ENCODE measurements around the gene SH2D3C. TPM values are rescaled to one million over a fixed set of nuclear protein-coding genes. Genes with fewer than 3 reads are reported as not detected.

Gene SH2D3C
- total and polyA plus RNA-seq, 9 of the 15 experiments (the other 6 are each of a cell fraction or from before 2014, with no cell fraction given): 0.03 to 1.2 (median 0.22) TPM; not detected in 1

DNA sequence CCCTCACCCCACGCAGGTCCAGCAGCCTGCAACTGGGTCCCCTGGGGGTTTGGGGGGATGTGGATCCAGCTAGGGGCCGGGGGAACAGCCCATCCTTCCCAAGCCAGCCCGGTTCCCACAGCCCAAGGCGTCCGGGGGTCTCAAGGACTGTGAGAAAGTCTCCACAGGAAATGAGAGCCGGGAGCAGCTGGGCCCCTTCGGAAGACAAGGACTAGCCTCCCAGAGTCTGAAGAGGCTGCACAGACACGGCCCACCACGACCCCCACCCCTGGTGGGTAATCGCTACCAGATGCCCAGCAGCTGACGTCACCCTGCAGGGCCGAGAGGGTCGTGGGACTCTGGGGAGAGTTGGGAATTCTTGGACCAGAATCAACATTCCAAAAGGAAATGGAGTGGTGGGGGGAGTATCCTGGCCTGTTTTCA, 10.5 kb downstream of the SH2D3C start:
- H3K36me3 ChIP-seq (ENCODE audit: control insufficient read depth, insufficient read depth, low read length): no peaks in the 10 kb centered on the region
- TF ChIP-seq ZFP36 (IDR thresholded peaks at IDR 0.05; ENCODE audit: low read depth, low read length, partially characterized antibody) (no peak), PHTF2 (CRISPR knock-in tag; IDR thresholded peaks at IDR 0.05) (no peak), HNRNPUL1 (IDR thresholded peaks at IDR 0.05; ENCODE audit: low read length) (no peak), SMARCA5 (IDR thresholded peaks at IDR 0.05) (no peak), IFI16 (CRISPR knock-in tag; IDR thresholded peaks at IDR 0.05) (no peak), ZNF780A (CRISPR knock-in tag; IDR thresholded peaks at IDR 0.05) (no peak)
- no peaks in the 10 kb centered on the region for H3K27me3 ChIP-seq (ENCODE audit: control insufficient read depth in 2 of 2, insufficient read depth in 2 of 2, low read length in 2 of 2)
- H3K4me1 ChIP-seq (replicated peaks in 1 of 2; ENCODE audit: control insufficient read depth in 2 of 2, insufficient read depth in 2 of 2, low read length in 2 of 2): peaks cover 19 to 33% of the 10 kb centered on the region in 2 experiments
- CTCF ChIA-PET (ENCODE audit: low intra/inter-chr PET ratio): no interaction called here
- no peak for FAIRE-seq
- H3K79me2 ChIP-seq (ENCODE audit: control insufficient read depth, insufficient read depth, low read length): no peaks in the 10 kb centered on the region
- intact Hi-C loops (cut with micrococcal nuclease) (no loop called here), in situ Hi-C loops (cut with MboI) (loop anchor here (25.0 kb wide), 1 partner anchor 594 kb away; the partner anchor contains the start of gene URM1)
- no peak overlapping the region for H2AFZ ChIP-seq (ENCODE audit: low read depth, low read length)
- no peak overlapping the region for H3K27ac ChIP-seq (ENCODE audit: extremely low read depth, low read depth, low read length)
- no TSS peak for BruUV-seq (replicated peaks)
- no peak overlapping the region for H3K4me3 ChIP-seq
- no peaks in the 10 kb centered on the region for H3K9me1 ChIP-seq (ENCODE audit: control insufficient read depth, insufficient read depth, low read length)
- POLR2A ChIA-PET: interaction anchor here (0.8 kb wide), 1 partner anchor 9 kb away, joined by 4 read pairs; no protein-coding TSS in a partner anchor
- 49% methylated on average over 11 of the region's 13 CpGs for WGBS (ENCODE audit: insufficient coverage, low coverage, missing lambda C conversion rate)
- H3K4me2 ChIP-seq (ENCODE audit: insufficient read depth, low read length): no peak overlapping the region
- no peaks in the 10 kb centered on the region for H4K20me1 ChIP-seq (replicated peaks; ENCODE audit: control insufficient read depth, insufficient read depth, low read length)
- peak overlapping the region in 1 of 2 experiments; percentile 51; a peak in 1 of 4 replicates for H3K9ac ChIP-seq (ENCODE audit: insufficient read depth in 1 of 2, low read depth in 2 of 2, low read length in 2 of 2)
- no peak for DNase-seq (ENCODE audit: extremely low read depth in 1 of 4, low spot score in 3 of 4)
- H3K9me3 ChIP-seq (replicated peaks; ENCODE audit: control insufficient read depth, insufficient read depth, low read depth, low read length): no peaks in the 10 kb centered on the region
- ATAC-seq: no peak

DNA sequence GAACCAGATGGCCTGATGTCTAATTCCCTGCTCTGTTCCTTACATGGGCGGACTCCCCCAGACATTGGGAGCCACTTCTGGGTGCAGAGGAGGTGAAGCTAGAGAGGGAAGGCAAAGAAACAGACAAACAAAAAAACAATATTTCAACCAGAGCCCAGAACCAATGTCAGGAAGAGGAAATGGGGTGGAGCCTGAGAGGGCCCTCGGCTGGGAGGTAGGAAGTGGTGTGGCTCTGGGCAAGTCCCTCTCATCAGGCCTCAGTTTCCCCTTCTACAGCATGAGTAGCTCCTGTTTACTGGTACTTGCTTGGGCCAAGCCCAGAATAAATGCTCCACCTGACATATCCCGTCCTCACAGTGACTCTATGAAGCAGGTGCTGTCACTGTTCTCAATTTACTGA, 11.1 kb downstream of the SH2D3C start:
- no TSS peak for BruUV-seq (replicated peaks)
- TF ChIP-seq KAT8 (IDR thresholded peaks at IDR 0.05; ENCODE audit: low read depth) (no peak), ZBTB9 (CRISPR knock-in tag; IDR thresholded peaks at IDR 0.05) (no peak), HOXB6 (CRISPR knock-in tag; IDR thresholded peaks at IDR 0.05; ENCODE audit: borderline replicate concordance) (no peak), ZNF79 (CRISPR knock-in tag; IDR thresholded peaks at IDR 0.05; ENCODE audit: low read depth) (no peak), HNRNPH1 (optimal IDR thresholded peaks at IDR 0.05; ENCODE audit: low read depth, low read length) (no peak), HNRNPL (IDR thresholded peaks at IDR 0.05; ENCODE audit: low read depth, low read length) (no peak), ZNF583 (CRISPR knock-in tag; IDR thresholded peaks at IDR 0.05) (no peak), ZFP30 (CRISPR knock-in tag; IDR thresholded peaks at IDR 0.05; ENCODE audit: borderline replicate concordance) (no peak)
- TF ChIP-seq, protein P1, sequence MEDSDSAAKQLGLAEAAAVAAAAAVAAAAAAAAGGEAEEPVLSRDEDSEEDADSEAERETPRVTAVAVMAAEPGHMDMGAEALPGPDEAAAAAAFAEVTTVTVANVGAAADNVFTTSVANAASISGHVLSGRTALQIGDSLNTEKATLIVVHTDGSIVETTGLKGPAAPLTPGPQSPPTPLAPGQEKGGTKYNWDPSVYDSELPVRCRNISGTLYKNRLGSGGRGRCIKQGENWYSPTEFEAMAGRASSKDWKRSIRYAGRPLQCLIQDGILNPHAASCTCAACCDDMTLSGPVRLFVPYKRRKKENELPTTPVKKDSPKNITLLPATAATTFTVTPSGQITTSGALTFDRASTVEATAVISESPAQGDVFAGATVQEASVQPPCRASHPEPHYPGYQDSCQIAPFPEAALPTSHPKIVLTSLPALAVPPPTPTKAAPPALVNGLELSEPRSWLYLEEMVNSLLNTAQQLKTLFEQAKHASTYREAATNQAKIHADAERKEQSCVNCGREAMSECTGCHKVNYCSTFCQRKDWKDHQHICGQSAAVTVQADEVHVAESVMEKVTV (CRISPR knock-in tag; IDR thresholded peaks at IDR 0.05): no peak

More for the DNA sequence above, 11.1 kb downstream of the SH2D3C start:
- peaks cover 3% of the 10 kb centered on the region for H3K9me1 ChIP-seq (ENCODE audit: control insufficient read depth, insufficient read depth, low read length)
- H3K4me3 ChIP-seq: no peak overlapping the region
- DNase-seq (ENCODE audit: extremely low read depth in 1 of 4, low spot score in 3 of 4): no peak
- no peak for ATAC-seq
- H3K79me2 ChIP-seq (ENCODE audit: control insufficient read depth, insufficient read depth, low read length): no peaks in the 10 kb centered on the region
- no peaks in the 10 kb centered on the region for H3K9me3 ChIP-seq (replicated peaks; ENCODE audit: control insufficient read depth, insufficient read depth, low read depth, low read length)
- in situ Hi-C loops (cut with MboI) (loop anchor here (25.0 kb wide), 1 partner anchor 595 kb away; the partner anchor contains the start of gene URM1), intact Hi-C loops (cut with micrococcal nuclease) (no loop called here)
- H3K4me1 ChIP-seq (replicated peaks in 1 of 2; ENCODE audit: control insufficient read depth in 2 of 2, insufficient read depth in 2 of 2, low read length in 2 of 2): peaks cover 23 to 36% of the 10 kb centered on the region in 2 experiments
- H3K36me3 ChIP-seq (ENCODE audit: control insufficient read depth, insufficient read depth, low read length): no peaks in the 10 kb centered on the region
- ChIA-PET CTCF (ENCODE audit: low intra/inter-chr PET ratio) (no interaction called here), POLR2A (interaction anchor here (0.6 to 1.0 kb wide), 5 partner anchors 9 to 118 kb away, joined by 3 to 4 read pairs (median 4); partner anchors contain the start of gene SH2D3C)
- H4K20me1 ChIP-seq (replicated peaks; ENCODE audit: control insufficient read depth, insufficient read depth, low read length): no peaks in the 10 kb centered on the region
- H3K9ac ChIP-seq (ENCODE audit: insufficient read depth in 1 of 2, low read depth in 2 of 2, low read length in 2 of 2): 0 out of 4 replicates have a peak overlapping the region, but pooled peaks of 1 of the 2 experiments have one; percentile 14
- H3K4me2 ChIP-seq (ENCODE audit: insufficient read depth, low read length): no peak overlapping the region
- H3K27ac ChIP-seq (ENCODE audit: extremely low read depth, low read depth, low read length): no peak overlapping the region
- no peaks in the 10 kb centered on the region for H3K27me3 ChIP-seq (ENCODE audit: control insufficient read depth in 2 of 2, insufficient read depth in 2 of 2, low read length in 2 of 2)
- 52% methylated on average over 3 of the region's 3 CpGs for WGBS (ENCODE audit: insufficient coverage, low coverage, missing lambda C conversion rate)
- H2AFZ ChIP-seq (ENCODE audit: low read depth, low read length): 0 out of 2 replicates have a peak overlapping the region, but pooled peaks have one; percentile 28
- no peak for FAIRE-seq

All from K562 (cell line).